Measurements from ENCODE around the gene KRT75. TPM values are rescaled to one million over a fixed set of nuclear protein-coding genes. Genes with fewer than 3 reads are reported as not detected.

KRT75 gene
- total RNA-seq, 1 experiment from 2014 or later = not detected

- TF ChIP-seq, protein P1, sequence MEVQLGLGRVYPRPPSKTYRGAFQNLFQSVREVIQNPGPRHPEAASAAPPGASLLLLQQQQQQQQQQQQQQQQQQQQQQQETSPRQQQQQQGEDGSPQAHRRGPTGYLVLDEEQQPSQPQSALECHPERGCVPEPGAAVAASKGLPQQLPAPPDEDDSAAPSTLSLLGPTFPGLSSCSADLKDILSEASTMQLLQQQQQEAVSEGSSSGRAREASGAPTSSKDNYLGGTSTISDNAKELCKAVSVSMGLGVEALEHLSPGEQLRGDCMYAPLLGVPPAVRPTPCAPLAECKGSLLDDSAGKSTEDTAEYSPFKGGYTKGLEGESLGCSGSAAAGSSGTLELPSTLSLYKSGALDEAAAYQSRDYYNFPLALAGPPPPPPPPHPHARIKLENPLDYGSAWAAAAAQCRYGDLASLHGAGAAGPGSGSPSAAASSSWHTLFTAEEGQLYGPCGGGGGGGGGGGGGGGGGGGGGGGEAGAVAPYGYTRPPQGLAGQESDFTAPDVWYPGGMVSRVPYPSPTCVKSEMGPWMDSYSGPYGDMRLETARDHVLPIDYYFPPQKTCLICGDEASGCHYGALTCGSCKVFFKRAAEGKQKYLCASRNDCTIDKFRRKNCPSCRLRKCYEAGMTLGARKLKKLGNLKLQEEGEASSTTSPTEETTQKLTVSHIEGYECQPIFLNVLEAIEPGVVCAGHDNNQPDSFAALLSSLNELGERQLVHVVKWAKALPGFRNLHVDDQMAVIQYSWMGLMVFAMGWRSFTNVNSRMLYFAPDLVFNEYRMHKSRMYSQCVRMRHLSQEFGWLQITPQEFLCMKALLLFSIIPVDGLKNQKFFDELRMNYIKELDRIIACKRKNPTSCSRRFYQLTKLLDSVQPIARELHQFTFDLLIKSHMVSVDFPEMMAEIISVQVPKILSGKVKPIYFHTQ (CRISPR knock-in tag; IDR thresholded peaks at IDR 0.05) = no peak
Measured at GRCh38 chr12:52419656-52420055, 14.5 kb downstream of the KRT75 start (continued).

DNA sequence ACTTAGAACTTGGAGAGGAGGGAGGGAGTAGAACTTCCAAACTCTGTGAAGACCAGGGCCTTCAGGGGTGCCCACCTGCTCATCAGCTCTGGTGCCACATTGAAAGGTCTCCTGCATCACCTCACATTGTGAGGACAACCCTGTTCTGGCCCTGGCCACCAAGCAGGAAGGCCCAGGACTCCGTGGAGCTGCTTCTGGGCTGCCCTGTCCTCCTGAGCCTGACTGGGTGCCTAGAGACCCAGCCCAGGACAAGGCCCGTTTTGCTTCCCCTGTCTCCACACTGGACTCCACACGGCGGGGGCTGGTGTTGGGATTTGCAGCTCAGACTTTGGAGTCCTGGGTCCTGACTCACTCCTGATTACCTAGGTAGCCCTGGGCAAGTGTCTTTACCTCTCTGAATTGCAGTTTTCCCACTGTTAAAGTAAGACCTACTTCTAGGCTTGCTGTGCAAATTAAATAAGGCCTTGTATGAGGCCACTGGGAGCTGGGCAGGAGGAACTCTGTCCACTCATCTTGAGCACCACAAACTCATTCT, 15.5 kb downstream of the KRT75 start:
- Mint-ChIP-seq H3K9me3 (no peaks in the 10 kb centered on the region), H3K4me3 (no peak overlapping the region), H3K4me1 (peaks cover 13% of the 10 kb centered on the region), H3K36me3 (no peaks in the 10 kb centered on the region), H3K27ac (no peak overlapping the region), H3K27me3 (ENCODE audit: low read depth) (no peaks in the 10 kb centered on the region; the same call in 1 of the 2 replicates)
- DNase-seq (ENCODE audit: low spot score) (no peak), ATAC-seq (no peak)
- TF ChIP-seq ZNF396 (CRISPR knock-in tag; IDR thresholded peaks at IDR 0.05; ENCODE audit: borderline replicate concordance) = no peak
- TF ChIP-seq JUN (CRISPR knock-in tag; IDR thresholded peaks at IDR 0.05) = no peak
- TF ChIP-seq, protein P2, sequence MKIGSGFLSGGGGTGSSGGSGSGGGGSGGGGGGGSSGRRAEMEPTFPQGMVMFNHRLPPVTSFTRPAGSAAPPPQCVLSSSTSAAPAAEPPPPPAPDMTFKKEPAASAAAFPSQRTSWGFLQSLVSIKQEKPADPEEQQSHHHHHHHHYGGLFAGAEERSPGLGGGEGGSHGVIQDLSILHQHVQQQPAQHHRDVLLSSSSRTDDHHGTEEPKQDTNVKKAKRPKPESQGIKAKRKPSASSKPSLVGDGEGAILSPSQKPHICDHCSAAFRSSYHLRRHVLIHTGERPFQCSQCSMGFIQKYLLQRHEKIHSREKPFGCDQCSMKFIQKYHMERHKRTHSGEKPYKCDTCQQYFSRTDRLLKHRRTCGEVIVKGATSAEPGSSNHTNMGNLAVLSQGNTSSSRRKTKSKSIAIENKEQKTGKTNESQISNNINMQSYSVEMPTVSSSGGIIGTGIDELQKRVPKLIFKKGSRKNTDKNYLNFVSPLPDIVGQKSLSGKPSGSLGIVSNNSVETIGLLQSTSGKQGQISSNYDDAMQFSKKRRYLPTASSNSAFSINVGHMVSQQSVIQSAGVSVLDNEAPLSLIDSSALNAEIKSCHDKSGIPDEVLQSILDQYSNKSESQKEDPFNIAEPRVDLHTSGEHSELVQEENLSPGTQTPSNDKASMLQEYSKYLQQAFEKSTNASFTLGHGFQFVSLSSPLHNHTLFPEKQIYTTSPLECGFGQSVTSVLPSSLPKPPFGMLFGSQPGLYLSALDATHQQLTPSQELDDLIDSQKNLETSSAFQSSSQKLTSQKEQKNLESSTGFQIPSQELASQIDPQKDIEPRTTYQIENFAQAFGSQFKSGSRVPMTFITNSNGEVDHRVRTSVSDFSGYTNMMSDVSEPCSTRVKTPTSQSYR (CRISPR knock-in tag; IDR thresholded peaks at IDR 0.05) = no peak
- TF ChIP-seq, protein P3, sequence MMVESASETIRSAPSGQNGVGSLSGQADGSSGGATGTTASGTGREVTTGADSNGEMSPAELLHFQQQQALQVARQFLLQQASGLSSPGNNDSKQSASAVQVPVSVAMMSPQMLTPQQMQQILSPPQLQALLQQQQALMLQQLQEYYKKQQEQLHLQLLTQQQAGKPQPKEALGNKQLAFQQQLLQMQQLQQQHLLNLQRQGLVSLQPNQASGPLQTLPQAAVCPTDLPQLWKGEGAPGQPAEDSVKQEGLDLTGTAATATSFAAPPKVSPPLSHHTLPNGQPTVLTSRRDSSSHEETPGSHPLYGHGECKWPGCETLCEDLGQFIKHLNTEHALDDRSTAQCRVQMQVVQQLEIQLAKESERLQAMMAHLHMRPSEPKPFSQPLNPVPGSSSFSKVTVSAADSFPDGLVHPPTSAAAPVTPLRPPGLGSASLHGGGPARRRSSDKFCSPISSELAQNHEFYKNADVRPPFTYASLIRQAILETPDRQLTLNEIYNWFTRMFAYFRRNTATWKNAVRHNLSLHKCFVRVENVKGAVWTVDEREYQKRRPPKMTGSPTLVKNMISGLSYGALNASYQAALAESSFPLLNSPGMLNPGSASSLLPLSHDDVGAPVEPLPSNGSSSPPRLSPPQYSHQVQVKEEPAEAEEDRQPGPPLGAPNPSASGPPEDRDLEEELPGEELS (CRISPR knock-in tag; IDR thresholded peaks at IDR 0.05) = no peak
- TF ChIP-seq, protein P4, sequence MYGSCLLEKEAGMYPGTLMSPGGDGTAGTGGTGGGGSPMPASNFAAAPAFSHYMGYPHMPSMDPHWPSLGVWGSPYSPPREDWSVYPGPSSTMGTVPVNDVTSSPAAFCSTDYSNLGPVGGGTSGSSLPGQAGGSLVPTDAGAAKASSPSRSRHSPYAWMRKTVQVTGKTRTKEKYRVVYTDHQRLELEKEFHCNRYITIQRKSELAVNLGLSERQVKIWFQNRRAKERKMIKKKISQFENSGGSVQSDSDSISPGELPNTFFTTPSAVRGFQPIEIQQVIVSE (CRISPR knock-in tag; IDR thresholded peaks at IDR 0.05; ENCODE audit: borderline replicate concordance) = no peak
- no peak for TF ChIP-seq CREM (CRISPR knock-in tag; IDR thresholded peaks at IDR 0.05)
- TF ChIP-seq TCF7 (CRISPR knock-in tag; IDR thresholded peaks at IDR 0.05; ENCODE audit: low read depth) = no peak
- no peak for TF ChIP-seq MLX (CRISPR knock-in tag; IDR thresholded peaks at IDR 0.05)
- TF ChIP-seq PRDM15 (CRISPR knock-in tag; IDR thresholded peaks at IDR 0.05) = no peak
- no peak for TF ChIP-seq ELF4 (CRISPR knock-in tag; IDR thresholded peaks at IDR 0.05; ENCODE audit: low read depth)
- no peak for TF ChIP-seq NR2C2 (CRISPR knock-in tag; IDR thresholded peaks at IDR 0.05)
- no peak for TF ChIP-seq ZNF423 (CRISPR knock-in tag; IDR thresholded peaks at IDR 0.05)
- CTCF ChIA-PET = interaction anchor here (0.9 kb wide), 1 partner anchor 447 kb away, joined by 3 read pairs; no protein-coding TSS in a partner anchor
- POLR2A ChIA-PET = no interaction called here
